ENCODE measurements around the gene MIF4GD.

MIF4GD gene

DNA sequence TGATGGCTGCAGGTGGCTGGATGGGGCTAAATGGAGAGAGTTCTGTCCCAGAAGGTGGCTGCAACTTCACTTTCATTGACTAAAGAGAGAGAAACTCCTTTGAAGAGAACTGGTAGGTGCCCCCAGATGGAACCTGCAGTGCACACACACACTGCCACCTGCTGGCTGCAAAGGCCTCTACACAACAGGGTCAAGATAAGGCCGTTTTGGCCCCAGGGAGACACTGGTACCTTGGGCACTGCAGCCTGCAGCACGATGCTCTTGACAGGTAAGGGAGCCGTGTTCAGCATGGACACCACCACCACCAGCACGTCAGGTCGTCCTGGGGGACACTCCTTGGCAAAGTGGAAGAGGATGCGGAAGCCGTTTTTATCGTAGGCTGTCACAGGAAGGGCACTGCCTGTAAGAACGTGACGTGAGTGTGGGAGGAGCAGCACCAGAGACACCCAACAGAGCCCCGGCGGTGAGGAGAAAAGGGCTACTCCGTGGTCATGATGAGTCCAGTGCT is 32.3 kb downstream of the MIF4GD start:
- Histone ChIP-seq H3K36me3 (peaks cover 84 to 100% (median 98%) of the 10 kb centered on the region in 3 donors), H3K9me3 (no peaks in the 10 kb centered on the region), H3K4me1 (no peaks in the 10 kb centered on the region), H3K27me3 (no peaks in the 10 kb centered on the region), H3K27ac (no peak overlapping the region), H3K4me3 (no peak overlapping the region)
- intact Hi-C loops (cut with DNase I; ENCODE audit: low total_unique reads) = no loop called here
- no peak for DNase-seq
- TF ChIP-seq, protein P1, sequence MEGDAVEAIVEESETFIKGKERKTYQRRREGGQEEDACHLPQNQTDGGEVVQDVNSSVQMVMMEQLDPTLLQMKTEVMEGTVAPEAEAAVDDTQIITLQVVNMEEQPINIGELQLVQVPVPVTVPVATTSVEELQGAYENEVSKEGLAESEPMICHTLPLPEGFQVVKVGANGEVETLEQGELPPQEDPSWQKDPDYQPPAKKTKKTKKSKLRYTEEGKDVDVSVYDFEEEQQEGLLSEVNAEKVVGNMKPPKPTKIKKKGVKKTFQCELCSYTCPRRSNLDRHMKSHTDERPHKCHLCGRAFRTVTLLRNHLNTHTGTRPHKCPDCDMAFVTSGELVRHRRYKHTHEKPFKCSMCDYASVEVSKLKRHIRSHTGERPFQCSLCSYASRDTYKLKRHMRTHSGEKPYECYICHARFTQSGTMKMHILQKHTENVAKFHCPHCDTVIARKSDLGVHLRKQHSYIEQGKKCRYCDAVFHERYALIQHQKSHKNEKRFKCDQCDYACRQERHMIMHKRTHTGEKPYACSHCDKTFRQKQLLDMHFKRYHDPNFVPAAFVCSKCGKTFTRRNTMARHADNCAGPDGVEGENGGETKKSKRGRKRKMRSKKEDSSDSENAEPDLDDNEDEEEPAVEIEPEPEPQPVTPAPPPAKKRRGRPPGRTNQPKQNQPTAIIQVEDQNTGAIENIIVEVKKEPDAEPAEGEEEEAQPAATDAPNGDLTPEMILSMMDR (IDR thresholded peaks at IDR 0.05) = peak; percentile 71 to 76

DNA sequence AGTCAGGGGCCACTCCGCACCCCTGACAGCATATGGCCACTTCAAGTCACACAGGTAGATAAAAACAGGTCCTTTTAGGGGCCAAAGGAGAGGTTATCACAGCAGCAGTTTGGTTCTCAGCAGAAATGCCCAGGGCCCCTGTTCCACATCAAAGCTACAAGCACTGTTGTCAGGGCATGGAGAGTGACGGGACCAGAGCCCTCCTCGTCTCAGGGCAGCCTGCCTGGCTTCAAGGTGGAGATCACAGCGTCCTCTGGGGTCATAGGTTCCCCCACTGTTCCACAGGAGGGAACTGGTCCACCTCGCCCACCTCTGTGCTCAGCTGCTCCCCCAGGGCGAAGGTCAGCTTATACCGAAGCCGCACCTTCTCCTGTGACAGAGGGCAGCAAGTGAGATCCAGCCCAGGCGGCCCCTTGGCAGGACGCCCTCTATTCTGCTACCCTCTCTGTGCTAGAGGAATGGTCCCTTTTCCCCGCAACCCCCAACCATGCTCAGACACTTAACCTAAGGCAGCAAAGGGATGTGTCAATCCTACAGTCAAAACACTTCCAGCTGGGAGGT is 32.9 kb downstream of the MIF4GD start:
- intact Hi-C loops (cut with DNase I; ENCODE audit: low total_unique reads) = no loop called here
- H3K4me3 ChIP-seq = no peak overlapping the region
- no peak for DNase-seq
- no peaks in the 10 kb centered on the region for H3K27me3 ChIP-seq
- TF ChIP-seq, protein P1 (IDR thresholded peaks at IDR 0.05) = no peak
- peaks cover 79 to 100% (median 95%) of the 10 kb centered on the region in 3 donors for H3K36me3 ChIP-seq
- no peak overlapping the region for H3K27ac ChIP-seq
- no peaks in the 10 kb centered on the region for H3K4me1 ChIP-seq
- H3K9me3 ChIP-seq = no peaks in the 10 kb centered on the region

DNA sequence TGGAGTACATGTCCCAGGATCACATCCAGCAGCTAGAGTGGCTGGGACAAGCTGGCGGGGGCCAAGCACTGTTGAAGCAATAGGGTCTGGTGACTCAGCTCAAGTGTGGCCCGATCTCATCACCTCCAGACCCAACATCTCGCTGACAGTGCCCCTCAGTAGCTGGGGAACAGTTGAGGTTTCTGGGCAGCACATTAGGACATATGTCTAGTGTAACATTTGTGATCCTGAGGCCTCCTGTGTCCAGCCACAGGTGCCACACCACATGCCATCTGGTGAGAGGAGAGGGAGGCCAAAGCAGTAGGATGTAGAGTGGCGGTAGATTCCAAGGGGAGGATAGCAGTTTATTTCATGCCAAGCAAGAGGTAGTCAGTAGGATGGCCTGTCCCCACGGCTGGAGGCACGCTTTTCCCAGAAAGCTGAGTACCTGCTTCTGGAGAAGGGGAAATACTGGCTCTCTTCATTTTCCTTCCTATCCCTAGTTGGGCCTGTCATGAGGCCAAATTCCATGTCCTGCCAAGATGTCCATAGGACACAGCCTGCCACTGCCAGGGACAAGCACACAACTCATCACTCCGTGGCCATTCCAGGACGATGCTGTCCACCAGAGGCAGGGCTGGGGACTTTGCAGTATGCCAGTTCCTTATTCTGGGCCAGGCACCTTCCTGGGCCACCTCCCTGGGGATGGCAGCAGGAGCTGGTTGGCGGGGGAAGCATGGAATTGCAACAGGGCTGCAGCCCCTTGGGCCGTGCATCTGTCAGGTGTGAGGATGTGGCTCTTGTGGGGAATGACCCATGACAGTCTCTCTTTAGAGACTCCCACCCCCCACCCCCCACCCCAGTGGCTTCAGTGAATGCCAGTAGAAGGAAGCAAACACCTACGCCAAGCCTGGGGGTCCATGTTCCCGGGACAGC is 33.7 kb downstream of the MIF4GD start:
- Histone ChIP-seq H3K4me3 (no peak overlapping the region), H3K27me3 (no peaks in the 10 kb centered on the region), H3K27ac (no peak overlapping the region), H3K9me3 (no peaks in the 10 kb centered on the region), H3K36me3 (peaks cover 79 to 100% (median 95%) of the 10 kb centered on the region in 3 donors), H3K4me1 (no peaks in the 10 kb centered on the region)
- TF ChIP-seq, protein P1 (IDR thresholded peaks at IDR 0.05) = no peak
- no peak for DNase-seq
- intact Hi-C loops (cut with DNase I; ENCODE audit: low total_unique reads) = no loop called here

DNA sequence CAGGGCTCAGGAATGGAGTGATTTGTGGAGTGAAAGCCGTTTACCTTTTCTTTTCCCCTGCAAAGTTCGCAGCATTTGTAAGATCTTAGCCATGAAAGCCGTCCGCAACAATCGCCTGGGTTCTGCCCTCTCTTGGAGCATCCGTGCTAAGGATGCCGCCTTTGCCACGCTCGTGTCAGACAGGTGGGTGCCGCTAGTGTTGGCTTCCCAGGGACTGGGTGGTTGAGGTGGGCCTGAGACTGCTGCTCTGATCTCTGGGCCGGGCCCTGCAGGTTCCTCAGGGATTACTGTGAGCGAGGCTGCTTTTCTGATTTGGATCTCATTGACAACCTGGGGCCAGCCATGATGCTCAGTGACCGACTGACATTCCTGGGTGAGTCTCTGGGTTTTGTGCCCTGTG is 38.2 kb downstream of the MIF4GD start:
- no peaks in the 10 kb centered on the region for H3K27me3 ChIP-seq
- TF ChIP-seq, protein P1 (IDR thresholded peaks at IDR 0.05) = no peak
- H3K9me3 ChIP-seq = no peaks in the 10 kb centered on the region
- intact Hi-C loops (cut with DNase I; ENCODE audit: low total_unique reads) = no loop called here
- no peaks in the 10 kb centered on the region for H3K4me1 ChIP-seq
- peaks cover 52 to 99% (median 91%) of the 10 kb centered on the region in 3 donors for H3K36me3 ChIP-seq
- no peak for DNase-seq
- H3K4me3 ChIP-seq = no peak overlapping the region
- H3K27ac ChIP-seq = no peak overlapping the region

DNA sequence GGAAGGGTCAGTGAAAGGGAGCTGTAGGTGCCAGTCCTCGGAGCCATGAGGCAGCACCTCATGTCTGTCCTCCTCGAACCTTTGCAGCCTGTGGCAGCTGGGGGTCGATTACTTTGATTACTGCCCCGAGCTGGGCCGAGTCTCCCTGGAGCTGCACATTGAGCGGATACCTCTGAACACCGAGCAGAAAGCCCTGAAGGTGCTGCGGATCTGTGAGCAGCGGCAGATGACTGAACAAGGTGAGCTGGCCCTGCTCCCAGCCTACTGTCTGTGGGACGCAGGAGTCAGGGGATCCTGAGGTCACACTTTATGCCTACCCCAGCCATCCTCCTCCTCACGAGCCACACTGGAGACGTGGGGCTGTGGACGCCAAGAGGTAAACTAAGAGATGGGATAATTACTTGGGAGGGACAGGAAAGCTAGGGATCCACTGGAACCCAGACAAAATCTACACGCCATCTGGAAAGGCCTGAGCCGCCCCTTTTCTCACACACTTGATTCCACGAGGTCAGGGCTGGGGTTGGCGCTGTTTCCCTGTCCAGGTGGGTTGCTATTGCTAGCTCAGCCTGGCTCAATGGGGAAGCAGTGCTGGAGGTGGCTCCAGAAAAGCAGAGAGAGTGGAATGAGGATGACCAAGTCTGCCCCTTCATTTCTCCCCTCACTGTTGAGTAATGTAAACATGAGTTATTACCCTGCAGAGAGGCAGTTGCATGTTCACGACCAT is 39.1 kb downstream of the MIF4GD start:
- no peak for DNase-seq
- Histone ChIP-seq H3K4me3 (no peak overlapping the region), H3K27ac (no peak overlapping the region), H3K27me3 (no peaks in the 10 kb centered on the region), H3K4me1 (no peaks in the 10 kb centered on the region), H3K36me3 (peaks cover 44 to 93% (median 89%) of the 10 kb centered on the region in 3 donors), H3K9me3 (no peaks in the 10 kb centered on the region)
- intact Hi-C loops (cut with DNase I; ENCODE audit: low total_unique reads) = no loop called here
- TF ChIP-seq, protein P1 (IDR thresholded peaks at IDR 0.05) = no peak
